IMR-90 (cell line): ENCODE data around the gene ARSA. TPM values are rescaled to one million over a fixed set of nuclear protein-coding genes. Genes with fewer than 3 reads are reported as not detected.
A peak's percentile ranks its signal among the peaks of the same experiment; 100 is the strongest.

ENCODE experiments used
- CTCF ChIP-seq: conservative IDR thresholded peaks from 2 replicates; pipeline ENCODE4 v1.5.1; 2012; ENCODE audit warnings: mild to moderate bottlenecking, low read depth, low read length, improper control_type of control experiment
- POLR2A ChIP-seq: IDR thresholded peaks from 2 replicates; pipeline ENCODE4 v1.6.1; 2012; ENCODE audit warnings: mild to moderate bottlenecking, low read depth, low read length
- polyA plus RNA-seq, 3 experiments: library from polyadenylated mRNA; depleted of rRNA; stranded (reverse); fragments of >200 nt; gene quantifications; 2 replicates each; pipeline ENCODE4 v1.2.3, GENCODE V29; 2012; ENCODE audit warnings: low replicate concordance in 1 of 3
- total RNA-seq: library from RNA; depleted of rRNA; stranded (reverse); fragments of >200 nt; gene quantifications from 2 replicates; pipeline ENCODE4 v1.2.3, GENCODE V29; 2012

The ARSA gene
- total and polyA plus RNA-seq, 2 of the 4 experiments (the other 2 are of a cell fraction) = 3.4 to 24.2 TPM

GRCh38 chr22:50641696-50642607 is 14.0 kb upstream of the ARSA start (continued):
- TF ChIP-seq CTCF (peak; percentile 49), POLR2A (no peak)
